HG02870 (cell line): ENCODE measurements around the gene SMG1.

Experiments used
- ATAC-seq: cut with Tn5 transposase; IDR thresholded peaks from one replicate; pipeline ENCODE4 v1.9.1; 2021; ENCODE audit warnings: mild to moderate bottlenecking, moderate library complexity; ENCODE audit not compliant: unreplicated experiment

Gene SMG1

GRCh38 chr16:18855196-18855595 is 71.0 kb downstream of the SMG1 start:
- no peak for ATAC-seq

GRCh38 chr16:18853694-18854093 is 72.5 kb downstream of the SMG1 start:
- ATAC-seq: no peak

- ATAC-seq: no peak
Observed at GRCh38 chr16:18852647-18853046, 73.6 kb downstream of the SMG1 start.

- no peak for ATAC-seq
Observed at GRCh38 chr16:18846416-18846815, 79.8 kb downstream of the SMG1 start.

GRCh38 chr16:18842565-18842964 is 83.6 kb downstream of the SMG1 start:
- no peak for ATAC-seq

- ATAC-seq: no peak
Observed at GRCh38 chr16:18841833-18842525, 84.2 kb downstream of the SMG1 start.

- ATAC-seq: no peak
Observed at GRCh38 chr16:18839555-18839954, 86.7 kb downstream of the SMG1 start.

GRCh38 chr16:18836702-18837101 is 89.5 kb downstream of the SMG1 start:
- no peak for ATAC-seq

GRCh38 chr16:18834864-18835263 is 91.3 kb downstream of the SMG1 start:
- ATAC-seq: no peak

- ATAC-seq: no peak
Observed at GRCh38 chr16:18833707-18834505, 92.3 kb downstream of the SMG1 start.

GRCh38 chr16:18832613-18833012 is 93.6 kb downstream of the SMG1 start:
- no peak for ATAC-seq

- no peak for ATAC-seq
Observed at GRCh38 chr16:18832006-18832405, 94.2 kb downstream of the SMG1 start.

- no peak for ATAC-seq
Observed at GRCh38 chr16:18829251-18829650, 97.0 kb downstream of the SMG1 start.

GRCh38 chr16:18827890-18828289 is 98.3 kb downstream of the SMG1 start:
- no peak for ATAC-seq

GRCh38 chr16:18816286-18816685 is 109.9 kb downstream of the SMG1 start:
- ATAC-seq: no peak

- no peak for ATAC-seq
Observed at GRCh38 chr16:18811925-18812324, 114.3 kb downstream of the SMG1 start.

GRCh38 chr16:18809165-18809564 is 117.0 kb downstream of the SMG1 start:
- ATAC-seq: no peak

- ATAC-seq: no peak
Observed at GRCh38 chr16:18805257-18805773, 120.9 kb downstream of the SMG1 start.

- ATAC-seq: no peak
Observed at GRCh38 chr16:18804540-18804939, 121.7 kb downstream of the SMG1 start.

- no peak for ATAC-seq
Observed at GRCh38 chr16:18803569-18804462, 122.4 kb downstream of the SMG1 start.

GRCh38 chr16:18802767-18803343 is 123.4 kb downstream of the SMG1 start:
- ATAC-seq: no peak
